Measurements from ENCODE around the gene CHCHD6. TPM values are rescaled to one million over a fixed set of nuclear protein-coding genes. Genes with fewer than 3 reads are reported as not detected.

CHCHD6 gene
- total RNA-seq, 1 experiment from 2014 or later = 45.9 TPM

GRCh38 chr3:126676919-126677705 lies 26.9 kb upstream of the CHCHD6 start:
- no peak for TF ChIP-seq CTCF (IDR thresholded peaks at IDR 0.05; ENCODE audit: unreplicated experiment)
- Mint-ChIP-seq H3K4me3 (ENCODE audit: low read depth, unreplicated experiment) (no peak overlapping the region), H3K4me1 (ENCODE audit: low read depth, unreplicated experiment) (peaks cover 10% of the 10 kb centered on the region), H3K27me3 (ENCODE audit: unreplicated experiment) (peaks cover 64% of the 10 kb centered on the region), H3K36me3 (ENCODE audit: insufficient read depth, unreplicated experiment) (no peaks in the 10 kb centered on the region), H3K27ac (ENCODE audit: unreplicated experiment) (no peak overlapping the region), H3K9me3 (ENCODE audit: low read depth, unreplicated experiment) (no peaks in the 10 kb centered on the region)
- intact Hi-C loops (cut with micrococcal nuclease; ENCODE audit: unreplicated experiment) = loop anchor here (5.0 kb wide), 2 partner anchors 305 to 870 kb away; partner anchors contain the start of gene PLXNA1
- DNase-seq = peak; percentile 0
- BruUV-seq (replicated peaks) = no TSS peak
- CTCF ChIA-PET = interaction anchor here (0.7 to 1.1 kb wide), 3 partner anchors 494 to 1233 kb away, joined by 3 read pairs; no protein-coding TSS in a partner anchor

GRCh38 chr3:126677862-126678503 lies 26.1 kb upstream of the CHCHD6 start:
- CTCF ChIA-PET = interaction anchor here (0.7 to 1.9 kb wide), 3 partner anchors 68 to 1232 kb away, joined by 3 to 6 read pairs (median 3); no protein-coding TSS in a partner anchor
- TF ChIP-seq CTCF (IDR thresholded peaks at IDR 0.05; ENCODE audit: unreplicated experiment) = no peak
- Mint-ChIP-seq H3K4me1 (ENCODE audit: low read depth, unreplicated experiment) (peaks cover 10% of the 10 kb centered on the region), H3K27me3 (ENCODE audit: unreplicated experiment) (peaks cover 73% of the 10 kb centered on the region), H3K4me3 (ENCODE audit: low read depth, unreplicated experiment) (no peak overlapping the region), H3K27ac (ENCODE audit: unreplicated experiment) (no peak overlapping the region), H3K9me3 (ENCODE audit: low read depth, unreplicated experiment) (no peaks in the 10 kb centered on the region), H3K36me3 (ENCODE audit: insufficient read depth, unreplicated experiment) (no peaks in the 10 kb centered on the region)
- intact Hi-C loops (cut with micrococcal nuclease; ENCODE audit: unreplicated experiment) = loop anchor here (5.0 kb wide), 2 partner anchors 304 to 869 kb away; partner anchors contain the start of gene PLXNA1
- peak; percentile 0 for DNase-seq
- BruUV-seq (replicated peaks) = no TSS peak

- peaks cover 10% of the 10 kb centered on the region for H3K4me1 Mint-ChIP-seq (ENCODE audit: low read depth, unreplicated experiment)
- BruUV-seq (replicated peaks) = no TSS peak
- DNase-seq = peak; percentile 0
- intact Hi-C loops (cut with micrococcal nuclease; ENCODE audit: unreplicated experiment) = loop anchor here (1.0 to 5.0 kb wide), 5 partner anchors 43 to 868 kb away; partner anchors contain the start of gene PLXNA1
- H3K27me3 Mint-ChIP-seq (ENCODE audit: unreplicated experiment) = peaks cover 75% of the 10 kb centered on the region
- H3K4me3 Mint-ChIP-seq (ENCODE audit: low read depth, unreplicated experiment) = peak overlapping the region; percentile 25
- H3K27ac Mint-ChIP-seq (ENCODE audit: unreplicated experiment) = no peak overlapping the region
- no peaks in the 10 kb centered on the region for H3K36me3 Mint-ChIP-seq (ENCODE audit: insufficient read depth, unreplicated experiment)
- no peaks in the 10 kb centered on the region for H3K9me3 Mint-ChIP-seq (ENCODE audit: low read depth, unreplicated experiment)
- CTCF ChIA-PET = interaction anchor here (0.6 to 2.2 kb wide), 6 partner anchors 27 to 625 kb away, joined by 3 to 6 read pairs (median 3); partner anchors contain the start of gene PLXNA1
- no peak for TF ChIP-seq CTCF (IDR thresholded peaks at IDR 0.05; ENCODE audit: unreplicated experiment)
These were observed 25.2 kb upstream of the CHCHD6 start for GRCh38 chr3:126678693-126679317.

GRCh38 chr3:126679318-126679751 lies 24.7 kb upstream of the CHCHD6 start:
- Mint-ChIP-seq H3K36me3 (ENCODE audit: insufficient read depth, unreplicated experiment) (no peaks in the 10 kb centered on the region), H3K4me1 (ENCODE audit: low read depth, unreplicated experiment) (peaks cover 10% of the 10 kb centered on the region), H3K9me3 (ENCODE audit: low read depth, unreplicated experiment) (no peaks in the 10 kb centered on the region), H3K4me3 (ENCODE audit: low read depth, unreplicated experiment) (peak overlapping the region; percentile 25), H3K27me3 (ENCODE audit: unreplicated experiment) (peaks cover 75% of the 10 kb centered on the region), H3K27ac (ENCODE audit: unreplicated experiment) (no peak overlapping the region)
- BruUV-seq (replicated peaks) = no TSS peak
- peak; percentile 95 for DNase-seq
- peak; percentile 100 for TF ChIP-seq CTCF (IDR thresholded peaks at IDR 0.05; ENCODE audit: unreplicated experiment)
- intact Hi-C loops (cut with micrococcal nuclease; ENCODE audit: unreplicated experiment) = loop anchor here (1.0 to 5.0 kb wide), 5 partner anchors 43 to 868 kb away; partner anchors contain the start of gene PLXNA1
- CTCF ChIA-PET = interaction anchor here (0.6 to 2.2 kb wide), 6 partner anchors 26 to 625 kb away, joined by 3 to 6 read pairs (median 3); partner anchors contain the start of gene PLXNA1
